NCI-H1694 (cell line): ENCODE results near the gene CTNNBIP1.
"Not testable (repeated sequence)": the region's sequence is repeated elsewhere in the genome, so short reads cannot be mapped to it uniquely, and the experiment has no call there.

ENCODE experiments used
- DNase-seq: peaks from one replicate; lab custom pipeline; 2025; lab: John Stamatoyannopoulos, UW

CTNNBIP1 gene

GRCh38 chr1:9803003-9803918 lies 106.8 kb downstream of the CTNNBIP1 start:
- not testable (repeated sequence) for DNase-seq

- DNase-seq, result no peak
Measured at GRCh38 chr1:9801909-9802308, 108.2 kb downstream of the CTNNBIP1 start.
